Measurements from ENCODE around the gene NLGN1. TPM values are rescaled to one million over a fixed set of nuclear protein-coding genes. Genes with fewer than 3 reads are reported as not detected.

The NLGN1 gene
- total and polyA plus RNA-seq, 12 donors, result 0.88 to 19.9 (median 12.6) TPM

DNA sequence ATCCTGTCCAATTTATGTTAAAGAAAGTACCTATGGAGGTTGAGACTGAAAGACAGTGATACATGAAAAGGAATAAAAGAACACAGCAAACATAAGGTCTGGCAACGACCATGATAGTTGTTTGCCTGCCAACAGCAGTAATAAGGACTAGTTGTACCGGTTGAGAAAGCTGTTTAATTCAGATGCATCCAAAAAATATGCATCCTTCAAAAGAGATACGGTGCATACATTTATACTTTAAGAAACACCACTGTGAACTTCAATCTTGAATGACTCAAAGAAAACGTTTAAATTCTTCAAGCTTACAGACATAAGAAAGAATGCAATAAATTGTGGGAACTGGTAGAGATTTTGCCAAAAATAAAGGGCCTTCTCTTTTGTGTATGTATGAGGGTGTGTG is 492.1 kb downstream of the NLGN1 start:
- intact Hi-C loops (cut with DNase I), result no loop called here
- Histone ChIP-seq H3K4me1 (no peaks in the 10 kb centered on the region), H3K36me3 (no peaks in the 10 kb centered on the region), H3K27ac (no peak overlapping the region), H3K9me3 (no peaks in the 10 kb centered on the region), H3K4me3 (no peak overlapping the region), H3K27me3 (no peaks in the 10 kb centered on the region)
- DNase-seq (no peak), ATAC-seq (no peak)
- TF ChIP-seq, protein P1, sequence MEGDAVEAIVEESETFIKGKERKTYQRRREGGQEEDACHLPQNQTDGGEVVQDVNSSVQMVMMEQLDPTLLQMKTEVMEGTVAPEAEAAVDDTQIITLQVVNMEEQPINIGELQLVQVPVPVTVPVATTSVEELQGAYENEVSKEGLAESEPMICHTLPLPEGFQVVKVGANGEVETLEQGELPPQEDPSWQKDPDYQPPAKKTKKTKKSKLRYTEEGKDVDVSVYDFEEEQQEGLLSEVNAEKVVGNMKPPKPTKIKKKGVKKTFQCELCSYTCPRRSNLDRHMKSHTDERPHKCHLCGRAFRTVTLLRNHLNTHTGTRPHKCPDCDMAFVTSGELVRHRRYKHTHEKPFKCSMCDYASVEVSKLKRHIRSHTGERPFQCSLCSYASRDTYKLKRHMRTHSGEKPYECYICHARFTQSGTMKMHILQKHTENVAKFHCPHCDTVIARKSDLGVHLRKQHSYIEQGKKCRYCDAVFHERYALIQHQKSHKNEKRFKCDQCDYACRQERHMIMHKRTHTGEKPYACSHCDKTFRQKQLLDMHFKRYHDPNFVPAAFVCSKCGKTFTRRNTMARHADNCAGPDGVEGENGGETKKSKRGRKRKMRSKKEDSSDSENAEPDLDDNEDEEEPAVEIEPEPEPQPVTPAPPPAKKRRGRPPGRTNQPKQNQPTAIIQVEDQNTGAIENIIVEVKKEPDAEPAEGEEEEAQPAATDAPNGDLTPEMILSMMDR (IDR thresholded peaks at IDR 0.05), result no peak
- 72 to 75% methylated on average over 4 of the region's 4 CpGs for WGBS, 2 donors

GRCh38 chr3:173890091-173890490 is 492.5 kb downstream of the NLGN1 start:
- ATAC-seq (no peak), DNase-seq (no peak)
- H3K9me3 ChIP-seq, result no peaks in the 10 kb centered on the region
- TF ChIP-seq, protein P1 (IDR thresholded peaks at IDR 0.05), result no peak
- H3K4me1 ChIP-seq, result no peaks in the 10 kb centered on the region
- H3K27me3 ChIP-seq, result no peaks in the 10 kb centered on the region
- no peaks in the 10 kb centered on the region for H3K36me3 ChIP-seq
- no peak overlapping the region for H3K27ac ChIP-seq
- no peak overlapping the region for H3K4me3 ChIP-seq
- intact Hi-C loops (cut with DNase I), result no loop called here
- 84 to 91% methylated on average over 4 of the region's 4 CpGs for WGBS, 2 donors

- no peaks in the 10 kb centered on the region for H3K36me3 ChIP-seq
- intact Hi-C loops (cut with DNase I), result no loop called here
- no peak overlapping the region for H3K4me3 ChIP-seq
- no peak for ATAC-seq
- H3K27me3 ChIP-seq, result no peaks in the 10 kb centered on the region
- TF ChIP-seq, protein P1 (IDR thresholded peaks at IDR 0.05), result no peak
- no peaks in the 10 kb centered on the region for H3K4me1 ChIP-seq
- H3K9me3 ChIP-seq, result no peaks in the 10 kb centered on the region
- DNase-seq, result no peak
- 92 to 94% methylated on average over 4 of the region's 4 CpGs for WGBS, 2 donors
- H3K27ac ChIP-seq, result no peak overlapping the region
Observed at GRCh38 chr3:173891272-173892100, 493.9 kb downstream of the NLGN1 start.

DNA sequence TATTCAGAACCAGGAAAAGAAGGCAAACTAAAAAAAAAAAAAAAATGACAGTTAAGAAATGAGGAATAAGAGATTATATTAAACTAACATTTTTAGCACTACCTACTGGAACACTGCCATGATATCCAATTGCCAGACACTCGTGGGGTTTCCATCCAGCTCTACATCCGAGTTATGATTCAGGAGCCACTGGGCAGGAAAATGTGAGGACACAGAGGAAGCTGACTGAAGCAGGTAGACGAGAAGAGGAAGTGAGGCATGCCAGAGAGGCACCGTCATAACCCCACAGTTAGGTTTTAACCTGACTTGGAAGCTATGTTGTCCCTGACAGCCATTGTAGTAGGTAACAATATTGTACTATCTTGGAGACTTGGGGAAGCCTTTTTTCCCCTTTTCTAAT is 495.0 kb downstream of the NLGN1 start:
- H3K27ac ChIP-seq, result no peak overlapping the region
- no peak for DNase-seq
- no peaks in the 10 kb centered on the region for H3K9me3 ChIP-seq
- H3K36me3 ChIP-seq, result no peaks in the 10 kb centered on the region
- H3K4me3 ChIP-seq, result no peak overlapping the region
- intact Hi-C loops (cut with DNase I), result no loop called here
- TF ChIP-seq, protein P1 (IDR thresholded peaks at IDR 0.05), result no peak
- WGBS, 2 donors, result 47% methylated on average over 4 of the region's 4 CpGs
- H3K4me1 ChIP-seq, result no peaks in the 10 kb centered on the region
- ATAC-seq, result no peak
- no peaks in the 10 kb centered on the region for H3K27me3 ChIP-seq

Measured in heart right ventricle (tissue), 16 donors.